Transverse colon (tissue), 4 donors: Measurements from ENCODE around the gene GPR18.

Experiments
- CTCF ChIP-seq, 5 experiments: fragments of 200-600 bp in 3 of 5; fragments of 450-650 bp in 2 of 5; sonication (generic) in 3 of 5; IDR thresholded peaks; 1 replicate in 2 of 5; 2 replicates in 3 of 5; pipeline ENCODE4 v1.5.1; 2016 to 2017; ENCODE audit warnings: antibody characterized with exemption in 5 of 5, inconsistent platforms in 3 of 5, mild to moderate bottlenecking in 2 of 5, moderate library complexity in 1 of 5
- EP300 ChIP-seq: sonication (generic); formaldehyde crosslinking; IDR thresholded peaks from one replicate; pipeline ENCODE4 v1.6.1; 2017; ENCODE audit warnings: antibody characterized with exemption, low read depth
- POLR2A ChIP-seq: fragments of 450-650 bp; IDR thresholded peaks from one replicate; pipeline ENCODE4 v1.6.1; 2016; ENCODE audit warnings: antibody characterized with exemption, mild to moderate bottlenecking, moderate library complexity
- POLR2AphosphoS5 ChIP-seq, 3 donors: sonication (generic); formaldehyde crosslinking; IDR thresholded peaks; one replicate each; pipeline ENCODE4 v1.6.1; 2016; ENCODE audit warnings: antibody characterized with exemption in 3 of 3

GRCh38 chr13:99246100-99246499 lies 12.1 kb downstream of the GPR18 start:
- no peak for TF ChIP-seq CTCF (IDR thresholded peaks at IDR 0.05)
- TF ChIP-seq POLR2AphosphoS5 (IDR thresholded peaks at IDR 0.05), result no peak
- TF ChIP-seq EP300, result no peak
- TF ChIP-seq POLR2A, result no peak
